Brain microvascular endothelial cell (primary cell): Measurements from ENCODE around the gene TMC1.

ENCODE experiments used
- DNase-seq: peaks from one replicate; pipeline ENCODE4 v3.0.0-alpha.2; 2020
- H3K27ac ChIP-seq: fragments of 250-450 bp; sonication (Bioruptor Pico); 2 replicates; pipeline ENCODE4 v1.5.1; 2020; ENCODE audit warnings: mild to moderate bottlenecking, moderate library complexity
- H3K27me3 ChIP-seq: fragments of 250-450 bp; sonication (Bioruptor Pico); replicated peaks from 2 replicates; pipeline ENCODE4 v1.5.1; 2020; ENCODE audit warnings: mild to moderate bottlenecking
- H3K36me3 ChIP-seq: fragments of 250-450 bp; sonication (Bioruptor Pico); replicated peaks from 2 replicates; pipeline ENCODE4 v1.5.1; 2020; ENCODE audit warnings: mild to moderate bottlenecking
- H3K4me3 ChIP-seq: 2 replicates; pipeline ENCODE4 v1.5.1; 2011; ENCODE audit warnings: low read depth, mild to moderate bottlenecking, control low read depth, low read length, moderate library complexity
- CTCF ChIP-seq: IDR thresholded peaks from 2 replicates; pipeline ENCODE4 v1.5.1; 2011; ENCODE audit warnings: low read depth, mild to moderate bottlenecking, moderate library complexity, low read length, control low read depth, inconsistent platforms; ENCODE audit errors: missing control alignments
- in situ Hi-C: cut with HindIII; loops from 2 replicates; pipeline ENCODE4 v1.10.0; 2017; ENCODE audit warnings: low sequenced_read_pairs, low pct_ligation_motif_present

Gene TMC1

GRCh38 chr9:72554221-72554641 lies 32.8 kb downstream of the TMC1 start:
- no peak for TF ChIP-seq CTCF
- peak overlapping the region; percentile 45 for H3K27ac ChIP-seq
- no peaks in the 10 kb centered on the region for H3K36me3 ChIP-seq
- H3K4me3 ChIP-seq = no peak overlapping the region
- peak; percentile 52 for DNase-seq
- in situ Hi-C loops = no loop called here
- no peaks in the 10 kb centered on the region for H3K27me3 ChIP-seq

- H3K4me3 ChIP-seq = no peak overlapping the region
- DNase-seq = peak; percentile 86
- peak overlapping the region; percentile 49 for H3K27ac ChIP-seq
- H3K27me3 ChIP-seq = no peaks in the 10 kb centered on the region
- TF ChIP-seq CTCF = no peak
- in situ Hi-C loops = no loop called here
- H3K36me3 ChIP-seq = no peaks in the 10 kb centered on the region
Measured at GRCh38 chr9:72557549-72557948, 36.1 kb downstream of the TMC1 start.

- no peak for DNase-seq
- H3K27me3 ChIP-seq = no peaks in the 10 kb centered on the region
- no peak overlapping the region for H3K4me3 ChIP-seq
- no peak for TF ChIP-seq CTCF
- in situ Hi-C loops = no loop called here
- no peaks in the 10 kb centered on the region for H3K36me3 ChIP-seq
- H3K27ac ChIP-seq = no peak overlapping the region
Measured at GRCh38 chr9:72560086-72560485, 38.7 kb downstream of the TMC1 start.

DNA sequence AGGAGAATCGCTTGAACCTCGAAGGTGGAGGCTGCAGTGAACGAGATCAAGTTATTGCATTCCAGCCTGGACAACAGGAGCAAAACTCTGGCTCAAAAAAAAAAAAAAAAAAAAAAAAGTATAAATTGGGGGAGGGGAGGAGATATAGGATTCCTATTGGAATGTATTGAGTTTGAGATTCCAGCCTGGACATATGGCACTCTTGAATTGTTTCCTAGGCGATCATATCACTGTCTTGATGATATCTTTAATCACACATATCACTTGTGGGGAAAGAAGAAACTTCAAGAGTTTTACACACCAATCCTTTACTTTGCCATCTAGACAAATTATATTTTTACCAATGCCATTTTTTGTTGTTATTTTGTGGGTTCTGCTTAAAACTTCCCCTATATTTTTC lies 42.4 kb downstream of the TMC1 start:
- Histone ChIP-seq H3K36me3 (no peaks in the 10 kb centered on the region), H3K27me3 (no peaks in the 10 kb centered on the region), H3K27ac (no peak overlapping the region), H3K4me3 (no peak overlapping the region)
- in situ Hi-C loops = no loop called here
- no peak for DNase-seq
- TF ChIP-seq CTCF = no peak

GRCh38 chr9:72564479-72565281 lies 43.3 kb downstream of the TMC1 start:
- no peaks in the 10 kb centered on the region for H3K36me3 ChIP-seq
- no peak overlapping the region for H3K4me3 ChIP-seq
- no peaks in the 10 kb centered on the region for H3K27me3 ChIP-seq
- in situ Hi-C loops = no loop called here
- no peak overlapping the region for H3K27ac ChIP-seq
- TF ChIP-seq CTCF = no peak
- DNase-seq = no peak

- H3K27me3 ChIP-seq = no peaks in the 10 kb centered on the region
- H3K4me3 ChIP-seq = no peak overlapping the region
- no peak for DNase-seq
- TF ChIP-seq CTCF = no peak
- H3K27ac ChIP-seq = no peak overlapping the region
- H3K36me3 ChIP-seq = no peaks in the 10 kb centered on the region
- in situ Hi-C loops = no loop called here
Measured at GRCh38 chr9:72565535-72565934, 44.1 kb downstream of the TMC1 start.
